Activated T-cell treated with anti-CD3 and anti-CD28 coated beads for 24 hours (primary cell): ENCODE results near the gene CREB3.

ENCODE experiments used
- DNase-seq: peaks from one replicate; pipeline ENCODE4 v3.0.0-alpha.2; 2020; ENCODE audit warnings: low read depth

CREB3 gene

DNA sequence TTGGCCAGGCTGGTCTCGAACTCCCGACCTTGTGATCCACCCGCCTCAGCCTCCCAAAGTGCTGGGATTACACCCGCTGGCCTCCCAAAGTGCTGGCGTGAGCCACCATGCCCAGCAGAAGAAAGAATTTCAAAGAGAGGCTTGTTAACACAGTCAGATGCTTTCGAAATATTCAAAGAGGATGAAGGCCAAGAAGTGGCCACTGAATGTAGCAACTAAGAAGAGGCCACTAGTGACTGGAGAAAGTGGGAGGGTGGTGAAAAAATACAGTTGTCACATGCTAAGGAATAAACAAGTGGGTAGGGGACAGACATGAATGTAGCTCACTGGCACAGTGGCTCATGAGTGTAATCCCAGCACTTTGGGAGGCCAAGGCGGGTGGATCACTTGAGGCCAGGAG, 29.8 kb upstream of the CREB3 start:
- no peak for DNase-seq

DNA sequence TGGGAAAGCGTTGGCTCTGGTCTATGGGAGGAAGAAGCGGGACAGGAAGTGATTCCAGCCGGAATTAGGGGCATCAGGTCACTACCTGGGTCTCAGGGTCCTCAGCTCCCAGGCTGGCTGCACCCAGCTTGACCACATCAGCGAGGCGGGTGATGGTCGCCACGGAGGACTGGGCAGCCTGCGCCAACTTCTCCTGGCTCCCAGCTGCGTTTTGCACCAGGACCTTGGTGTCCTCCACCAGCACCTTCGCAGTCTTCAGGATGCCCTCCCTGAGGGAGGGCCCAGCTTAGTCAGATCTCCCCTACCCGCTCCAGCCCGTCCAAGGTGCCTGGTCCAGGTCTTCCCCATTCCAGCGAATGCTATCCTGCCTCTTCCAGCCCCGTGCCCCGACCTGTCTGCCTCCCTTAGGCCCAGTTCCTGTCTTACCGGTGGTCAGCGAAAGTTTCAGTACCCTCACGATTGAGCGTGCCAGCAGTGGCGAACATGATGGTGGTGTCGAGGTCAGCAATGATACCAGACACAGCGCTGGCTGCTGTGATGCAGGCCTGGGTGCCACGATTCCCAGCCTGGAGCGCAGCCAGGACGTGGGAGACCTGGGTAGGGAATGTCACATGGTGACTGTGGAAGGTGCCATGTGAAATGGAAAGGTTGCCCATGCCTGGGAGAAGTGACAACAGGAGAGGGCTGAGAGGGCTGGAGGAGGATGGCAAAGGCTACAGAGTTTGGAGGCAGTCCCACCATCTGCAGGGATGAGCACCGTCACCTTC, 28.4 kb upstream of the CREB3 start:
- DNase-seq = no peak

DNA sequence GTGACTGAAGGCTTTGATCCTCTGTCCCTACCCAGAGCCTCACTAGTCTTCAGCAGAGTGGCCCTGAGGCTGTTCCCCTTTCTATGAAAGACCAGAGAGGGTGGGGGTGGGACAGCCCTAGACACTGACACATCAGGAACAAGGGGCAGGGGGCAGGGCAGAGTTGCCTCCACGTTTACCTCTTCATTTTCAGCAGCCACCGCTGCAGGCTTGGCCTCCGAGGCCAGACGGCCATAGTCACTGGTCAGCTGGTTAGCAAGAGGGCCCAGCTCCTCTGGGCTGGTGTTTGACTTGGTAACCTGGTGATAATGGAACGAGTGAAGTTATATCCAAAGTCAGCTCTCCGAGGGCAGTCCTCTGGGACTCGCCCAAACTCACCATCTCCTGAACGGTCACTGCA, 27.1 kb upstream of the CREB3 start:
- no peak for DNase-seq

DNA sequence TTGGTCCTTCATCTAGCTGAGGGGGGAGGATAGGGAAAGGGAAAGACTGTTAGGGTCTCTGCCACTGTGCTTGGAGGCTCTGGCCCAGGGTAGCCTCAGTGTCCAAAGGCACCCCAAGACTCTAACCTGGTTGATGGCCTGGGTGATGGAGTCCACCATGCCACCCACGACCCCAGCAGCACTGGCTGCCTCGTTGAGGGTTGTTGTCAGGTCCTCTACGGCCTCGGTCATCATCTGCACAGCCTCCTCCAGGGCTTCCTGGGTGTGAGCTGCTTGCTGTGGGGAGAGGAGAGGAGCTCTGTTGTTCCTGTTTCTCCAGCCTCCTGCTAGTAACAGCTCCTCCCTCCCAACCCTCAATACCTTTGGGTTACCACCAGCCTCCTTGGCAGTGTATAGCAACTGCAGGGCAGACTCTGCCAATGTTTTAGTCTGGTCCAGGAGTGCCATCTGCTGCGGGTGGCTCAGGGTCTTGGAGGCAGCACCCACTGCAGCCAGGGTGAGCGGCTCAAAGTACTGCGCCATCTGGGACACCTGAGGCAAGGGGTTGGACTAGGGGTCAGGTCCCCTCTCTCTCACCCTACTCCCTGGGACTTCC, 26.5 kb upstream of the CREB3 start:
- DNase-seq = no peak

DNA sequence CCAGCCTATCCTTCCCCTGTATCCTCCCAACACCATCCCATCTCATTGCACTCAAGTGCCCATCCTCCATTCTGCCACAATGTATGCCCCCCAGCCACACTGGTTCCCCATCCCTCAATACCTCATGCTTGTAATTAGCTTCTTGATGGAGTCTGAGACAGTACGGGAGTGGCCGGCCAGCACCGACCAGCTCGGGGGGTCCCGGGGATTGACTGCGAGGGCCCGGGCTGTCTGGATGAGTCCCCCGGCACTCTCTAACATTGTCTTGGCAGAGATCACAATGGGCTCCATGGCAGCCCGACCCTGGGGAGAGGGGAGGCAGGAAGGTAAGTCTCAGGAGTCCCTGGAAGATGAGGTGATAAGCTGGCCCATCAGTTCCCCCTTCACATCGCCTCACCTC, 25.5 kb upstream of the CREB3 start:
- DNase-seq = no peak

DNA sequence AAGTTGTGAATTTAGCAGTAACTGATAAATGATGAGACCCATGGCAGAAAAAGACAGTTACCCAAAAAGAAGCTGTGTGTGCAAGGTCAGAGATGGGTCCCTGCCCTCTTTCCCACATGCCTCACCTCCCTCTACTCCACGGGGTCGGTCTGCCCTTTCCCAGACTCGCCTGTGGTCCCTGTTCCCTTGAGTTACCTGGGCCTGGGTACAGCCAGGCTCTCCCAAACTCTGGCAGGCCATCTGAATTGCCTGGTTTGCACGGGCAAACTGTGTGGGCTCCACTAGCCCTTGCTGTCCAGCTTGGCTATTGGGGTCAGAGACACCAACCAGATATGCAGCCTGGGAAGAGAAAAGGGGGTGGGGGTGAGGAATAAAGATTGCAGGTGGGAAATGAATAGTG, 24.3 kb upstream of the CREB3 start:
- no peak for DNase-seq

DNA sequence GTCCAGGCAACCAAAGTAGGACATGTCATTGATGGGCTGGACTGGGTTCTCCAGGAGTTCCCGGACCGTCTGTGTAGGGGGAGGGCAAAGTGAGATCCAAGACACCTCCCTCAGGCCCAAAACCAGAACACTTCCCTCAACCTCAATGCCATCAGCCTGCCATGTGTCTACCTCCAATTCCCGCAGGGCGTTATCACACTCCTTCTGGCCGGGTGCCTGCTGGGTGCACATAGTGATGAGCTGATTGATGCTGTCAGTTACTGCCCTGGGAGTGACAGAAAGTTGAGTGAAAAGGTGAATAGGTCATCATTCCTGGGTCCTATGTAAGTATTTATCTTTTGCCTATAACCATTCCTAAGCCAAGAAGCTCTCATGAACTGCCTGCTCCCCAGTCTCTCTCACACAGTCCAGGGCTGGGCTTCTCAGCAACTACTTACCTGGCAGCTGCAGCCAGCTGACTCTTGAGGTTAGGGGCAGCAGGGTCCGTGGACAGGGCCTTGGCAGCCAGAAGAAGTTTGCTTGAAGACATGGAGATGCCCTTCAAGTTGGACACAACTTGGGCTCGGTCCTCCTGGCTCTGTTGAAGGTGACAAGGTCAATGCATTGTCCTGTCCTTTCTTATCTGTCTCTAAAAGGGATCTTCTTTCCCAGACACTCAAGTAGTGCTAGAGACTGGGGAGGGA, 21.5 kb upstream of the CREB3 start:
- no peak for DNase-seq

DNA sequence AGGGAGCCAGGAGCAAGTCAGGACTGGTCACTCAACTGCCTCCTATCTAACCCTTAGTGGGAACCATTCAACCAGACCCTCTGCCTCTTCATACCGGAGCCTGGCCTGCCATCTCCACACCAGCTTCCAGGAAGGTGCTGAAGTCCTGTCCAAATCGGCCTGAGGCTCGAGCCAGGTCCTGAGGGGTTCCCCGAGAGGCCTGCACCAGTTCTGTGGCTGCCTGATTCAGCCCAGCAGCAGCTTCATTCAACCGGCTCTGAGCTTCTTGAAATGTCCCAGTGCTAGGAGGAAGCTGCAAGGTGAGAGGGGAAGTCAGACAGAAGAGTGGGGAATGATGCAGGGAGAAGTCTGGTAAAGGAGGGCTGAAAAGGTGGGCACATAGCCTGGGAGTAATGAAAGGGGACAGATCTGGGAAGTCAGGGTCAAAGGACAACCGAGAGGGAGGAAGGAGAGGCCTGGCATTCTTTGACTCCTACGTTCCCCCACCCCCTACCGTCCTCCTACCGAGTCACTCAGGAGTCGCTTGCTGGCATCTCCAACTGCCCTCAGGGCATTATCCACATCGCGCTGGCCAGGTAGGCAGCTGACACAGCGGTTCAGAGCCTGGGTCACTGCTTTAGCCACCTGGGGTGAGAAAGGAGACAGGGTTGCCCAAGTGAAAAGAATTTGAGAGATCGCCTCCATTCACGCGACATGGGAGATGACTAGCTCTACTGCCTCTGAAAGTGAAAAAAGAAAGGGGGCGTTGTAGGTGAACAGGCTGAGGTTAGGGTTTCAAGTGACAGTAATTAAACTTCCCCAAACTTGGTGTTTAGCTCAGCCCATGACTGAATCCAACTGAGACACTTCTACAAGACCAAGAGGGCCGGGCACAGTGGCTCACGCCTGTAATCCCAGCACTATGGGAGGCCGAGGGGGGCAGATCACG, 20.7 kb upstream of the CREB3 start:
- DNase-seq = no peak

DNA sequence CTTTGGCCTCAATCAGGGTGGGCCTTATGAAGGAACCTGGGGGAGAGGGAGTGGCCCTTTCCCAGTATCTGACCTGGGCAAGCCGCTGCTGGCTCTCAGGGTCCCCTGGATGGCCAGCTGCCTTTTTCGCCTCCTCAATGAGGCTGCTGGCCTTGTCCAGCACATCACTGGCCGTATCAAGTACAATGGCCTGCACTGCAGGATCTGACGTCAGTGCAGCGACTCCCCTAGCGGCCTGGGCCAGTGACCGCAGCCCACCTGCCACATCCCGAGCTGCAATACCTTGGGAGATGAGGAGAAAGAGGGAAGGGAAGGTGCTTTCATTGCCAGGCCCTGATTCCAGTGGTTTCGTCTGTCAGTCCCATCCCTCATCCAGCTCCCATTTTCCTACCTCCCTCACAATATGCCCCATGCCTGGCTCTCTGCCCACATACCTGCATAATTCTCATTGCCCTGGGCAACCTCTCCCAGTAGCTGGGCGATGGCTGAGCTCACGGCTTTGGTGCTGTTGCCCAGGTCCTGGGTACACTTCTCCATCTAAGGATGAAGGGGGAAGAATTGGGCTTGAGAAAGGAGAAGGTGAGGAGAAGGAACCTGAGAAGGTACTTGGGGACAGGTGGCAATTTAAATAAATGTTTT, 19.6 kb upstream of the CREB3 start:
- DNase-seq = no peak

DNA sequence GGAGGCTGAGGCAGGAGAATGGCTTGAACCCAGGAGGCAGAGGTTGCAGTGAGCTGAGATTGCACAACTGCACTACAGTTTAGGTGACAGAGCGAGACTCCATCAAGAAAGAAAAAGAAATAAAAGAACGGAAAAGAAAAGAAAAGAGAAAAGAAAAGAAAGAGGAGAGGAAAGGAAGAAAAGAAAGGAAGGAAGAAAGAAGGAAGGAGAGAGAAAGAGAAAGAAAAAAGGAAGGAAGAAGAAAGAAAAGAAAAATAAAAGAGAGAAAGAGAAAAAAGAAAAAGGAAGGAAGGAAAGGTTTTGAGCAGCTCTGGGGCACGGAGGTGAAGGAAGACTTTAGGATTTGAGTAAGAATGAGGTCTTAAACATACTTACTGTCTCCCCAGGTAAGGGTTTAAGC, 18.9 kb upstream of the CREB3 start:
- no peak for DNase-seq

DNA sequence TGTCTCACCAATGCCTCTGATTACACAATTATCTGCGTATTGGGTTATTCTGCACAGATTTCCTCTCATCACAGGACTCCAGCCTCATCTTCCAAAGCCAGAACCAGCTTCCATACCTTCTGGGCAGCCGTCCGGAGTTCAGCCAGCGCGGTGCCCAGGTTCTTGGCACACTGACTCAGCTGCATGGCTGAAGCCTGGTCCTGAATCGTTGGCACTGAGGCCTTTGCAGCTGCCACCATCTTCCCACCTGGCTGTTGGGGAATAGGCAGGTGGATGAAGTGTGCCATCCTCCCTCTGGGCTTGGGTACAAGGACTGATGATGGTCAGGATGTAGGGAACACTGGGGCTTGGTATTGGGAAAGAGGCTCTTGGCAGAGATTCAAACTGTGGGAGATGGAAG, 18.3 kb upstream of the CREB3 start:
- DNase-seq = no peak

DNA sequence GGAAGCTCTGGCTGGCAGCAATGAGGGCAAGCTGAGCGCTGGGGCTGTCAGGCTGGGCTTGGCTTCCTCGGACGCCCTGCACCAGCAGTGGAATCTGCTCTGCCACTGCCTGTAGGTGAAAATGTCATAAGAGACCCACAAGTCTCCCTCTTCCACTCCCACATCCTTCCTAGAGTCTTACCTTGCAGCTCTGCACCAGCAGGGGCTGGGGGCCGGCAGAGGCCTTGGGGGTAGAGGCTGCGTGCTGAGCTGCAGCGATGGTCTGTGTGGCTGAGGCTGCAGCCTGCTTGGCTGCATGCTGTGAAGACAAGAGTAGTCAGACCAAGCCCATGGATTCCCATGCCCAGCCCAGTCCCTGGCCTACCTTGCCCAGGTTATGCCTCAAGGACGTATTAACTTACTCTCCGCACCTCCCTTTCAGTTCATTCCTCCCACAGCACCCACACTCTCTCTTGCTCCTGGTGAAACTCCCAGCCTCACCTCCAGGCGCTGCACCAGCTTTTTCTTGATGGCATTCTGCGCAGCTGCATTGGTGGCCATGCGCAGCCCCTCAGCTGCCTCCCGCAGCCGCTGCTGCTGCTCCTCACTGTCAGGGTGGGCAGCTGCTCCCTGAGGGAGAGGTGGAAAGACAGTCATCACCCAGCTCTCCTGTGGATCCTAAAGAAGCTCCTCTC, 17.8 kb upstream of the CREB3 start:
- DNase-seq = no peak

DNA sequence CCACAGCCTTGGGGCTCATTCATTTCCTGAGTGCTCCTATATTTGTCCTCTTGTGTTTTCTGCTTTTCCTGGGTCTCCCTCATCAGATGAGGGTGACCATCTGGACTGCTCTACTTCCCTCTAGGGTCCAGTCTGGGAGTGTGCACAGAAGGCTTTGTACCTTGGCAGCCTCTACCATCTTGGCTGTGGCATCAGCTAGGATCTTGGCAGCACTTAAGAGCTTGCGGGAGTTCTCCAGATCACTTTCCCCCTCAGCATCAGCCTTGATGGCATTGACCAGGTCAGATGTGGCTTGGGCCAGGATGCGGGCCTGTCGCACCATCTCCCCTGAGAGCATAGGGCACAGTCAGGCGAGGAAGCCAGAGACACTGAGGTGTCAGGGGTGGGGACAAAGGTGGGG, 16.2 kb upstream of the CREB3 start:
- DNase-seq = no peak

DNA sequence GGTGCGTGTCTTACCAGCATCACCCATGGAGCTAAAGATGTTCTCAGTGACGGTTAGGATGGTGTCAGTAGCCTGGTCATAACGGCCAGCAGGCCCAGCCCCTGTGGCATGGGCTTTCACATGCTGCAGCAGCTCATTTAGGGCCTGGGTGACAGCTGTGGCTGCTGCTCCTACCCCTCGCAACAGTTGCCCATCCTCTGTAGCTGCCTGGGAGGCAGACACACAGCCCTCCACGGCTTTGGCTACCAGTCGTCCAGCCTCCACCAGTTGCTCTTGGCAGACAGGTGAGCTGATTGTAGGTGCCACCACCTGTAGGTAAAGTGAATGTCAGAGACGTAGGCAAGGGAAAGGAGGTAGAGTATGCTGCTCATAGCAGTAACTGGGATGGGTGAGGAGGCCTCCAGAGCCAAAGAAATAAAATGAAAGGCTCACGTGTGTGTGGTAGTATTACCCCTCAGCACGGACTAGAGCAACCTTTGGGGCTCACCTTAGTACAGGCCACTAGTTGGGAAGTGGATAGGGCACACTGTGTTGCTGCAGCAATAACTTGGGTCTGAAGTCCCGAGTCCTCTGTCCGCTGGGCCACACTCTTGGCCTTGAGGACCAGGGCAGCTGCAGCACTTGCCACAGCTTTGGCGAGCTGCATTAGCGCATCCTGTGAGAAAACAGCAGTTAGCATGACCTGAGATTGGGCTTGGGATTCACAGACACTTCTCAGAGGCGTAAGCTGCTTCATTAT, 15.2 kb upstream of the CREB3 start:
- no peak for DNase-seq

DNA sequence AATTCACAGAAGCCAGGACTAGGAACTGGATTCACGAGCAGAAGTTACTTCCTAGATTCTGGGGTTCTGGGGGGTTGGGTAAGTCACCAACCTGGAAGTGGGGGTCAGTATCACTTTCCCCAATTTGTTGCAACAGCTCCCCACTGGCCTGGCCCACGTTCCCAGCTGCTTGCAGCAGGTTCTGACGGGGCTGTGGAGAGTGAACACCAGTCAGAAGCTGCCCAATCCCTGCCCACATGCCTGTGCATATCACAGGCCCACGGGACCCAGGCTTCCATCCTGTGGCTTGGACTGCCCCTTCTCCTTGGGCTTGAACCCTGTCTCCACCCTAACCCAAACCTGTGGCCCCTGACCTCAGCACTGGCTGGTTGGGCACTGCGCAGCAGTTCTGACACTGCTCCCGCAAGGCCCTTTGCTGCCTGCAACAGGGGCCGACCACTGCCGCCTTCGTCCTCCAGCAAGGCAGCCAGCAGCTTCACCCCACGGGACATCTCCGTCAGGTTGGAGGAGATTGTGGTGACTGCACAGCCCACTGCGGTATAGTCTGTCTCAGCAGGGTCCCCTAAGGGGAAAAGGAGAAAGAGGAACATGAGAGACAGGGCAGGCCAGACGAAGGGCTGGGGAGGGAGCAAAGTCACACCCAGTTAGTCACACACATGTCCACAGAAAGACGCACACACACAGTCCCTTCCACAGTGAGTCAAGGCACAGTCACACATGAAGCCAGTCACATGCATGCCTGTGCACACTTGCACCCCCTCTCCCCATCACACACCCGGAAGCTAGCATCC, 13.6 kb upstream of the CREB3 start:
- DNase-seq = no peak

DNA sequence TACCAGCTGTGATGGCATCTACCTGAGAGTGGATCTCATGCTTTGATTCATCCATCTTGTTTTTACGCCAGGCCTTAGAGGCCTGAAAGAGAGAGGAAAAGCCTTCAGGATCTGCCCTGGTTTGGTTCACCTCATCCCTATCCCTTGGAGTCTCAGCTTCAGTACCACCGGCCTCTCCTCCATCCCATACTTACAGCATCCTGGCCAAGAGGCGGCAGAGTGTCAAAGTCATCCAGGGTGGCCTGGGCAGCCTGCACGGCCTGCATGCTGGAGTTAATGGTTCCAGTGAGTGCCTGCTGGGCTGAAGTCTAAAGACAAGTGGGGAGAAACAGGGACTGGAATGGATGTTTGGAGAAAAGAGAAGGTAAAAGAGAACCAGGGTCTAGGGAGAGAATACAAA, 12.9 kb upstream of the CREB3 start:
- DNase-seq = no peak

DNA sequence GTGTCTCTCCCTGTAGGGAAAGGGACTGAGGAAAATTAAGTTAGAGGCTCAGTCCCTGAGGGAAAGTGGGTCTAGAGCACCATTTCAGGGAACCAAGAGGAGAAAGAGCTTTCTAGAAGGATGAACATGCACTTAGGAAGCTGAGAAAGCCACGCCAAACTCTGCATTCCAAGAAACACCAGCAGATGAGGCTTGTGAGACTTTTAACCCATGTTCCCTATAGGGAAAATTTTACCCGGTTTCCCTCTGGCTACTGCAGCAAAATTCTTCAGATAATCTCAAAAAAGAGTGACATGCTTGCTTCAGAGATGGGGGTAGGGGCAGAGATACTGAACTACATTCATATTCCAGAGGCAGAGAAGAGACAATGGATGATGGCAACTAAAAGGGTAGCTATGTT, 9.0 kb upstream of the CREB3 start:
- no peak for DNase-seq

DNA sequence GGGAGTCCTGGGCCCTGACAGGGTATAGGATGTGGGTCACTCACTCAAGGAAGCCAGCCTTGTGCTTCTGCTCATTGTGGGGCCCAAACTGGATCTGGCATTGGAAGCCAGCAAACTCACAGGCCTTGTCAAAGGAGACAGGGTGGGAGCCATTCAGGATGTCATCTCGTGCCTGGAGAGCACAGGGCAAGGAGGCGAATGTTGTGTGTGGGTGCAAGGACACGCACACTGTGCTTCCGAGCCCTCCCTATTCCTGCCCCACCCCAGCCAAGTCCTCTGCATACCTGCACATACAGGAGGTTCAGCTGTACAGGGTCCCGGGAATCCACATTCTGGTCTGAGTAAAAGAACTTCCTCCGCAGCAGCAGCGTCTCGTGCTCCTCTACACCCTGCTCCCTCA, 8.6 kb upstream of the CREB3 start:
- DNase-seq = no peak

DNA sequence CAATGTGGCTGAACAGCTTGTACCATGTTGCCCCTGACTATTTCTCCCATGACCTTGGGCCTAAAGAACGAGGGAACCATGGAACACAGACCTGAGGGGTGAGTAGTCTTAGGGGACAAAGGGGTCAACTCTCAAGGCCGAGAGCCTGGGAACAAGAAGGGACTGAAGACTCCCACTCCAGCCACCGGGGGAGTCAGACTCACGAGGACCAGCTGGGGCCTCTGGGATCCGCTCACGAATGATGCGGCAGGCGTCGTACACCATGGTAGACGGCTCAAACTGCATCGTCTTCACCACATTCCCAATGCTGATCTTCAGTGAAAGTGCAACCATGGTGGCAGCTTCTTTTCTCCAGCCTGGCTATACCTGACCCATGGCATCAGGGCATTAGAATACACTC, 7.1 kb upstream of the CREB3 start:
- DNase-seq = no peak

DNA sequence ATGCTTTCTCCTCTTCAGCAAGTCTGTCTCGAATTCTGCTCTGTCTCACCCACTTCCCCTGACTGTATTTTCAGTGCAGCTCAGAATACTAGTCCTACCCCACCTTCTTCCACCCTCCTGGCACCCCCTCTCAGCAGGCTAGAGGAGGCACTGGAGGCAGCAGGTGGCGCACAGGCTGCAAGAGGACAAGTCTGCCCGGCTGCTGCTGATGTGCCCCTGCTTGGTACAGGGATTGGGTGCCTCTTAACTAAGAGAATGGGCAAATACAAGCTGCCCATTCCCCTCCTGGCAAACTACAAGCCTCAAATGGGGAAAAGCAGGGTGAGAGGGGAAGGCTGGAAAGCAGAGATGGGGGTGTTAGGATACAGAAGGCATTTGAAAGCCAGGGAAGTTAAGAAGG, 5.5 kb upstream of the CREB3 start:
- DNase-seq = no peak
